ENCODE data around the gene MRAS.

- TF ChIP-seq CTCF (IDR thresholded peaks at IDR 0.05) (no peak), TCF12 (IDR thresholded peaks at IDR 0.05) (no peak), CHD2 (IDR thresholded peaks at IDR 0.05; ENCODE audit: low read length, partially characterized antibody) (no peak), POLR2AphosphoS5 (IDR thresholded peaks at IDR 0.05; ENCODE audit: low read depth, low read length) (no peak), REST (IDR thresholded peaks at IDR 0.05; ENCODE audit: low read depth, low read length) (no peak), JUND (IDR thresholded peaks at IDR 0.05) (no peak), NRF1 (IDR thresholded peaks at IDR 0.05; ENCODE audit: low read depth, low read length) (no peak), RAD21 (IDR thresholded peaks at IDR 0.05; ENCODE audit: low read length) (no peak), FOSL2 (IDR thresholded peaks at IDR 0.05; ENCODE audit: borderline replicate concordance, low read depth) (no peak)
- TF ChIP-seq, protein P1, sequence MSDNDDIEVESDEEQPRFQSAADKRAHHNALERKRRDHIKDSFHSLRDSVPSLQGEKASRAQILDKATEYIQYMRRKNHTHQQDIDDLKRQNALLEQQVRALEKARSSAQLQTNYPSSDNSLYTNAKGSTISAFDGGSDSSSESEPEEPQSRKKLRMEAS (IDR thresholded peaks at IDR 0.05; ENCODE audit: low read depth): no peak
Measured at GRCh38 chr3:138441256-138441655, 92.9 kb downstream of the MRAS start.

All from SK-N-SH (cell line).